KMS-11 (cell line): ENCODE results near the gene NEFH.
A peak's percentile ranks its signal among the peaks of the same experiment; 100 is the strongest.

Experiments
- H2AFZ ChIP-seq: fragments of 200-600 bp; sonication (generic); 2 replicates; pipeline ENCODE4 v1.6.1; 2016; ENCODE audit warnings: antibody characterized with exemption, mixed run types, low read depth
- H3K27ac ChIP-seq: fragments of 200-600 bp; sonication (generic); 2 replicates; pipeline ENCODE4 v1.6.1; 2016; ENCODE audit warnings: mild to moderate bottlenecking, mixed run types
- H3K27me3 ChIP-seq: fragments of 200-600 bp; sonication (generic); 2 replicates; pipeline ENCODE4 v1.6.1; 2017; ENCODE audit warnings: mild to moderate bottlenecking, low read depth, mixed run types, moderate library complexity; ENCODE audit not compliant: insufficient read depth
- H3K36me3 ChIP-seq: fragments of 200-600 bp; sonication (generic); 2 replicates; pipeline ENCODE4 v1.6.1; 2017; ENCODE audit warnings: mild to moderate bottlenecking, mixed run types; ENCODE audit not compliant: insufficient read depth
- H3K4me1 ChIP-seq: fragments of 200-600 bp; sonication (generic); 2 replicates; pipeline ENCODE4 v1.6.1; 2016; ENCODE audit warnings: mild to moderate bottlenecking, low read depth, mixed run types; ENCODE audit not compliant: poor library complexity, severe bottlenecking
- H3K4me2 ChIP-seq: fragments of 200-600 bp; sonication (generic); 2 replicates; pipeline ENCODE4 v1.7.0; 2016; ENCODE audit warnings: mild to moderate bottlenecking, mixed run types
- H3K4me3 ChIP-seq: fragments of 200-600 bp; sonication (generic); IDR thresholded peaks from 2 replicates; pipeline ENCODE4 v1.6.1; 2017; ENCODE audit warnings: low read depth, low read length, mixed read lengths; ENCODE audit not compliant: insufficient read depth
- H3K79me2 ChIP-seq: fragments of 200-600 bp; sonication (generic); 2 replicates; pipeline ENCODE4 v1.6.1; 2016; ENCODE audit warnings: low read depth, mixed run types; ENCODE audit not compliant: insufficient read depth
- H3K9ac ChIP-seq: fragments of 200-600 bp; sonication (generic); 2 replicates; pipeline ENCODE4 v1.6.1; 2016; ENCODE audit warnings: mild to moderate bottlenecking, mixed run types
- H4K20me1 ChIP-seq: fragments of 200-600 bp; sonication (generic); 2 replicates; pipeline ENCODE4 v1.6.1; 2016; ENCODE audit warnings: mild to moderate bottlenecking, mixed run types; ENCODE audit not compliant: insufficient read depth
- CTCF ChIP-seq: fragments of 200-600 bp; sonication (generic); conservative IDR thresholded peaks from 2 replicates; pipeline ENCODE4 v1.6.1; 2017; ENCODE audit warnings: low read depth, mild to moderate bottlenecking, antibody characterized with exemption, low read length, moderate library complexity, mixed read lengths

The NEFH gene

GRCh38 chr22:29524442-29525191 lies 44.6 kb downstream of the NEFH start:
- no peak overlapping the region for H3K4me3 ChIP-seq
- TF ChIP-seq CTCF: peak; percentile 44; the same call in 1 of the 2 replicates
- no peaks in the 10 kb centered on the region for H4K20me1 ChIP-seq
- peaks cover 10% of the 10 kb centered on the region; the same call in 1 of the 2 replicates for H3K36me3 ChIP-seq
- H3K27me3 ChIP-seq: no peaks in the 10 kb centered on the region
- H3K4me2 ChIP-seq: no peak overlapping the region
- no peaks in the 10 kb centered on the region for H3K79me2 ChIP-seq
- no peak overlapping the region for H3K27ac ChIP-seq
- no peak overlapping the region for H2AFZ ChIP-seq
- no peak overlapping the region for H3K9ac ChIP-seq
- H3K4me1 ChIP-seq: no peaks in the 10 kb centered on the region

GRCh38 chr22:29528144-29528543 lies 48.1 kb downstream of the NEFH start:
- TF ChIP-seq CTCF: no peak
- Histone ChIP-seq H3K27me3 (no peaks in the 10 kb centered on the region), H3K9ac (no peak overlapping the region), H2AFZ (no peak overlapping the region), H3K4me3 (no peak overlapping the region), H3K4me1 (no peaks in the 10 kb centered on the region), H3K27ac (no peak overlapping the region), H3K4me2 (no peak overlapping the region), H4K20me1 (no peaks in the 10 kb centered on the region), H3K79me2 (no peaks in the 10 kb centered on the region), H3K36me3 (peaks cover 11% of the 10 kb centered on the region; the same call in 1 of the 2 replicates)

- Histone ChIP-seq H3K79me2 (no peaks in the 10 kb centered on the region), H2AFZ (no peak overlapping the region), H3K27ac (no peak overlapping the region), H3K27me3 (no peaks in the 10 kb centered on the region), H4K20me1 (no peaks in the 10 kb centered on the region), H3K4me1 (no peaks in the 10 kb centered on the region), H3K4me2 (no peak overlapping the region), H3K36me3 (peaks cover 5% of the 10 kb centered on the region; the same call in 1 of the 2 replicates), H3K4me3 (no peak overlapping the region), H3K9ac (no peak overlapping the region)
- no peak for TF ChIP-seq CTCF
These were observed 50.7 kb downstream of the NEFH start for GRCh38 chr22:29530716-29531115.

- Histone ChIP-seq H4K20me1 (no peaks in the 10 kb centered on the region), H3K27me3 (no peaks in the 10 kb centered on the region), H3K27ac (no peak overlapping the region), H3K4me2 (no peak overlapping the region), H3K4me1 (no peaks in the 10 kb centered on the region), H3K4me3 (no peak overlapping the region), H3K36me3 (peaks cover 5% of the 10 kb centered on the region; the same call in 1 of the 2 replicates), H2AFZ (no peak overlapping the region), H3K79me2 (no peaks in the 10 kb centered on the region), H3K9ac (no peak overlapping the region)
- TF ChIP-seq CTCF: no peak
These were observed 51.4 kb downstream of the NEFH start for GRCh38 chr22:29531419-29531818.
